OCI-LY7 (cell line): ENCODE measurements around the gene IL25.

Experiments
- CTCF ChIP-seq: fragments of 200-600 bp; sonication (generic); conservative IDR thresholded peaks from 2 replicates; pipeline ENCODE4 v1.5.1; 2014; ENCODE audit warnings: mild to moderate bottlenecking, antibody characterized with exemption, low read length, moderate library complexity, mixed read lengths
- EZH2phosphoT487 ChIP-seq: fragments of 200-600 bp; sonication (generic); IDR thresholded peaks from 2 replicates; pipeline ENCODE4 v1.6.1; 2018; ENCODE audit warnings: low read depth, borderline replicate concordance, mild to moderate bottlenecking, mixed run types, antibody characterized with exemption, low read length, moderate library complexity, mixed read lengths

- no peak for TF ChIP-seq CTCF
- no peak for TF ChIP-seq EZH2phosphoT487
These were observed 16.4 kb downstream of the IL25 start for GRCh38 chr14:23388996-23389395.
